Activated CD8-positive, alpha-beta memory T cell treated with anti-CD3 and anti-CD28 coated beads for 24 hours (primary cell): ENCODE data around the gene ZNF586.

Source experiments
- DNase-seq: peaks from one replicate; pipeline ENCODE4 v3.0.0-alpha.2; 2020

Gene ZNF586

DNA sequence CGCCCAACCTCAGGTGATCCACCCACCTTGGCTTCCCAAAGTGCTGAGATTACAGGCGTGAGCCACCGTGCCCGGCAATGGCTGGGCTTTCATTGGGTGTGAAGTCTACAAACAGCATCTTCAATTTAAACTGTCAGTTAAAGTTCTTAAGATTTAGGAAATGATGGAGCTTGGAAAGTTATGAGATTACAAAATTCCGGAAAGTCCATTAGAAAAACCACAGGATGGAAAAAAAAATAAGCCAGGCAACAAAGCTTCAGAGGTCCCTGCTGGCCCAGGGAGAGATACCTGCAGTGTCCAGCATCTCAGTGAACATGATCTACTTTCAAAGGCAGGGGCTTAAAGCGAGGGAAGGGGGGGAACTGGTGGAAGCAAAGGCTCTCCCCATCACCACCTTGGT lies 56.0 kb downstream of the ZNF586 start:
- DNase-seq: no peak

GRCh38 chr19:57829316-57829715 lies 59.8 kb downstream of the ZNF586 start:
- DNase-seq: no peak

- peak; percentile 66 for DNase-seq
These were observed 60.7 kb downstream of the ZNF586 start, which contains the start of gene ZNF587B for GRCh38 chr19:57830071-57830602. ZNF587B (plus strand) TSS chr19:57830299; CDS start chr19:57830529, 230 bp downstream.
